ENCODE measurements around the gene ZSCAN4. TPM values are rescaled to one million over a fixed set of nuclear protein-coding genes. Genes with fewer than 3 reads are reported as not detected.

ZSCAN4 gene
- total RNA-seq, 1 donor from 2014 or later = not detected

GRCh38 chr19:57656346-57656745 lies 12.4 kb upstream of the ZSCAN4 start:
- DNase-seq = no peak
- intact Hi-C loops (cut with micrococcal nuclease) = no loop called here
- H3K27ac Mint-ChIP-seq = no peak overlapping the region
- H3K4me1 Mint-ChIP-seq = peaks cover 3% of the 10 kb centered on the region
- H3K27me3 Mint-ChIP-seq = no peaks in the 10 kb centered on the region
- peaks cover 60% of the 10 kb centered on the region for H3K9me3 Mint-ChIP-seq
- no peak overlapping the region for H3K4me3 Mint-ChIP-seq
- peaks cover 3% of the 10 kb centered on the region for H3K36me3 Mint-ChIP-seq (ENCODE audit: low read depth)

GRCh38 chr19:57664269-57665127 lies 4.2 kb upstream of the ZSCAN4 start:
- intact Hi-C loops (cut with micrococcal nuclease) = no loop called here
- Mint-ChIP-seq H3K27me3 (peaks cover 8% of the 10 kb centered on the region), H3K4me3 (peak overlapping the region; percentile 87), H3K4me1 (peaks cover 3% of the 10 kb centered on the region), H3K27ac (no peak overlapping the region), H3K9me3 (peaks cover 14% of the 10 kb centered on the region), H3K36me3 (ENCODE audit: low read depth) (no peaks in the 10 kb centered on the region)
- DNase-seq = peak; percentile 59

- Mint-ChIP-seq H3K27me3 (peaks cover 8% of the 10 kb centered on the region), H3K9me3 (peaks cover 10% of the 10 kb centered on the region), H3K4me1 (peaks cover 3% of the 10 kb centered on the region), H3K4me3 (peak overlapping the region; percentile 45), H3K27ac (no peak overlapping the region), H3K36me3 (ENCODE audit: low read depth) (no peaks in the 10 kb centered on the region)
- DNase-seq = no peak
- intact Hi-C loops (cut with micrococcal nuclease) = no loop called here
Measured at GRCh38 chr19:57665261-57665806, 3.4 kb upstream of the ZSCAN4 start.

GRCh38 chr19:57667228-57667627 lies 1.5 kb upstream of the ZSCAN4 start:
- intact Hi-C loops (cut with micrococcal nuclease) = no loop called here
- Mint-ChIP-seq H3K9me3 (peaks cover 13% of the 10 kb centered on the region), H3K36me3 (ENCODE audit: low read depth) (no peaks in the 10 kb centered on the region), H3K4me1 (peaks cover 3% of the 10 kb centered on the region), H3K27ac (no peak overlapping the region), H3K27me3 (peaks cover 8% of the 10 kb centered on the region), H3K4me3 (no peak overlapping the region)
- no peak for DNase-seq

GRCh38 chr19:57671124-57671895 lies 2.6 kb downstream of the ZSCAN4 start:
- intact Hi-C loops (cut with micrococcal nuclease) = no loop called here
- Mint-ChIP-seq H3K9me3 (peaks cover 17% of the 10 kb centered on the region), H3K27me3 (no peaks in the 10 kb centered on the region), H3K36me3 (ENCODE audit: low read depth) (no peaks in the 10 kb centered on the region), H3K4me1 (no peaks in the 10 kb centered on the region), H3K4me3 (no peak overlapping the region), H3K27ac (no peak overlapping the region)
- DNase-seq = no peak

GRCh38 chr19:57672466-57672865 lies 3.7 kb downstream of the ZSCAN4 start:
- no peaks in the 10 kb centered on the region for H3K36me3 Mint-ChIP-seq (ENCODE audit: low read depth)
- intact Hi-C loops (cut with micrococcal nuclease) = no loop called here
- H3K9me3 Mint-ChIP-seq = peaks cover 17% of the 10 kb centered on the region
- H3K4me1 Mint-ChIP-seq = no peaks in the 10 kb centered on the region
- DNase-seq = no peak
- H3K4me3 Mint-ChIP-seq = no peak overlapping the region
- no peak overlapping the region for H3K27ac Mint-ChIP-seq
- H3K27me3 Mint-ChIP-seq = no peaks in the 10 kb centered on the region

GRCh38 chr19:57675881-57676280 lies 7.1 kb downstream of the ZSCAN4 start:
- intact Hi-C loops (cut with micrococcal nuclease) = no loop called here
- Mint-ChIP-seq H3K36me3 (ENCODE audit: low read depth) (peaks cover 2% of the 10 kb centered on the region), H3K27me3 (no peaks in the 10 kb centered on the region), H3K4me1 (no peaks in the 10 kb centered on the region), H3K27ac (no peak overlapping the region), H3K4me3 (no peak overlapping the region), H3K9me3 (peaks cover 26% of the 10 kb centered on the region)
- DNase-seq = no peak

- Mint-ChIP-seq H3K27me3 (no peaks in the 10 kb centered on the region), H3K36me3 (ENCODE audit: low read depth) (peaks cover 61% of the 10 kb centered on the region), H3K27ac (peak overlapping the region; percentile 93), H3K9me3 (peaks cover 58% of the 10 kb centered on the region), H3K4me3 (peak overlapping the region; percentile 96), H3K4me1 (peaks cover 22% of the 10 kb centered on the region)
- no peak for DNase-seq
- intact Hi-C loops (cut with micrococcal nuclease) = loop anchor here (5.0 kb wide), 1 partner anchor 70 kb away; the partner anchor contains the start of gene ZNF134
Measured at GRCh38 chr19:57682226-57682766, 13.6 kb downstream of the ZSCAN4 start.

GRCh38 chr19:57686727-57687126 lies 18.0 kb downstream of the ZSCAN4 start:
- DNase-seq = no peak
- Mint-ChIP-seq H3K4me1 (peaks cover 20% of the 10 kb centered on the region), H3K9me3 (peaks cover 50% of the 10 kb centered on the region), H3K4me3 (no peak overlapping the region), H3K27me3 (no peaks in the 10 kb centered on the region), H3K27ac (no peak overlapping the region), H3K36me3 (ENCODE audit: low read depth) (peaks cover 92% of the 10 kb centered on the region)
- intact Hi-C loops (cut with micrococcal nuclease) = no loop called here

GRCh38 chr19:57687363-57688010 lies 18.8 kb downstream of the ZSCAN4 start:
- no peaks in the 10 kb centered on the region for H3K27me3 Mint-ChIP-seq
- no peak overlapping the region for H3K4me3 Mint-ChIP-seq
- H3K9me3 Mint-ChIP-seq = peaks cover 42% of the 10 kb centered on the region
- no peak for DNase-seq
- peaks cover 86% of the 10 kb centered on the region for H3K36me3 Mint-ChIP-seq (ENCODE audit: low read depth)
- intact Hi-C loops (cut with micrococcal nuclease) = no loop called here
- H3K4me1 Mint-ChIP-seq = peaks cover 14% of the 10 kb centered on the region
- no peak overlapping the region for H3K27ac Mint-ChIP-seq

GRCh38 chr19:57688011-57688763 lies 19.5 kb downstream of the ZSCAN4 start:
- Mint-ChIP-seq H3K4me1 (peaks cover 7% of the 10 kb centered on the region), H3K9me3 (peaks cover 35% of the 10 kb centered on the region), H3K4me3 (no peak overlapping the region), H3K36me3 (ENCODE audit: low read depth) (peaks cover 85% of the 10 kb centered on the region), H3K27me3 (no peaks in the 10 kb centered on the region), H3K27ac (no peak overlapping the region)
- intact Hi-C loops (cut with micrococcal nuclease) = no loop called here
- no peak for DNase-seq

GRCh38 chr19:57689750-57690149 lies 21.0 kb downstream of the ZSCAN4 start:
- Mint-ChIP-seq H3K36me3 (ENCODE audit: low read depth) (peaks cover 84% of the 10 kb centered on the region), H3K27ac (no peak overlapping the region), H3K4me1 (no peaks in the 10 kb centered on the region), H3K27me3 (no peaks in the 10 kb centered on the region), H3K9me3 (peaks cover 30% of the 10 kb centered on the region), H3K4me3 (no peak overlapping the region)
- DNase-seq = no peak
- intact Hi-C loops (cut with micrococcal nuclease) = no loop called here

- peaks cover 83% of the 10 kb centered on the region for H3K36me3 Mint-ChIP-seq (ENCODE audit: low read depth)
- peaks cover 53% of the 10 kb centered on the region for H3K9me3 Mint-ChIP-seq
- H3K27ac Mint-ChIP-seq = no peak overlapping the region
- intact Hi-C loops (cut with micrococcal nuclease) = no loop called here
- no peak overlapping the region for H3K4me3 Mint-ChIP-seq
- no peak for DNase-seq
- no peaks in the 10 kb centered on the region for H3K4me1 Mint-ChIP-seq
- H3K27me3 Mint-ChIP-seq = no peaks in the 10 kb centered on the region
Measured at GRCh38 chr19:57701625-57702024, 32.9 kb downstream of the ZSCAN4 start.
